Measurements from ENCODE around the gene PBX4.

DNA sequence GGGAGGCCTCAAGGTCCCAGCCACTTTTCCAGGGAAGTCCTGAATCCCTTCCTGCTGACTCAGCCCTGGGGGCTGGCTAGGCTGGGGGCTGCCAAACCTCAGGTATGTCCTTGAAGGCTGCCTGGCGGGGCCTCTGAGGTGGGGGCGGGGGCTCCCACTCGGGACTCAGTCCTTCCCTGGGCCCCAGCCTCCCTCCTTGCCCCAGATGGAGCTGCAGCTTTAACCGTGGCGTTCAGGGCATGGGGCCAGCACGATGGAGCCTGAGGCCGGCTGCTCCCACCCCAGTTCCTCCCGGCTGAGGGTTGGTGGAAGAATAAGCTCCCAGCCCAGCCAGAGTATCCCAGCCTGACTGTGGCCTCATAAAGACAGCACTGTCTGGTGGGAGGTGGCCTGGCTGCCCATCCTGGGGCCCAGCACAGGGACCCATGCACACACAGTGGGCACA is 68.0 kb downstream of the PBX4 start:
- TF ChIP-seq POLR2A (IDR thresholded peaks at IDR 0.05; ENCODE audit: low read depth, low read length) (no peak), POLR2AphosphoS5 (IDR thresholded peaks at IDR 0.05; ENCODE audit: insufficient read depth, low read depth, low read length) (no peak), EZH2 (IDR thresholded peaks at IDR 0.05; ENCODE audit: borderline replicate concordance, low read depth, low read length, severe bottlenecking) (no peak), FOS (IDR thresholded peaks at IDR 0.05; ENCODE audit: borderline replicate concordance, insufficient read depth, low read length) (no peak)
- TF ChIP-seq, protein P1, sequence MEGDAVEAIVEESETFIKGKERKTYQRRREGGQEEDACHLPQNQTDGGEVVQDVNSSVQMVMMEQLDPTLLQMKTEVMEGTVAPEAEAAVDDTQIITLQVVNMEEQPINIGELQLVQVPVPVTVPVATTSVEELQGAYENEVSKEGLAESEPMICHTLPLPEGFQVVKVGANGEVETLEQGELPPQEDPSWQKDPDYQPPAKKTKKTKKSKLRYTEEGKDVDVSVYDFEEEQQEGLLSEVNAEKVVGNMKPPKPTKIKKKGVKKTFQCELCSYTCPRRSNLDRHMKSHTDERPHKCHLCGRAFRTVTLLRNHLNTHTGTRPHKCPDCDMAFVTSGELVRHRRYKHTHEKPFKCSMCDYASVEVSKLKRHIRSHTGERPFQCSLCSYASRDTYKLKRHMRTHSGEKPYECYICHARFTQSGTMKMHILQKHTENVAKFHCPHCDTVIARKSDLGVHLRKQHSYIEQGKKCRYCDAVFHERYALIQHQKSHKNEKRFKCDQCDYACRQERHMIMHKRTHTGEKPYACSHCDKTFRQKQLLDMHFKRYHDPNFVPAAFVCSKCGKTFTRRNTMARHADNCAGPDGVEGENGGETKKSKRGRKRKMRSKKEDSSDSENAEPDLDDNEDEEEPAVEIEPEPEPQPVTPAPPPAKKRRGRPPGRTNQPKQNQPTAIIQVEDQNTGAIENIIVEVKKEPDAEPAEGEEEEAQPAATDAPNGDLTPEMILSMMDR (IDR thresholded peaks at IDR 0.05; ENCODE audit: extremely low read depth in 1 of 2, insufficient read depth in 1 of 2, low read depth in 1 of 2, low read length in 2 of 2) = no peak
